Mucosa of gallbladder (tissue), 1 donor: Measurements from ENCODE around the gene KCNQ5. TPM values are rescaled to one million over a fixed set of nuclear protein-coding genes. Genes with fewer than 3 reads are reported as not detected.

ENCODE experiments used
- DNase-seq: peaks from one replicate; pipeline ENCODE4 v3.0.0-alpha.2; 2020; ENCODE audit warnings: low spot score
- total RNA-seq: library from RNA; stranded (reverse); gene quantifications from one replicate; pipeline ENCODE4 v1.2.1, GENCODE V29; 2021
- donor health status: DM: no; HTN: no; CAD: no.

The KCNQ5 gene
- total RNA-seq, 1 donor from 2014 or later = 2.3 TPM

- no peak for DNase-seq
Measured at GRCh38 chr6:72905705-72906478, 284.0 kb downstream of the KCNQ5 start.

GRCh38 chr6:72911463-72912155 lies 289.7 kb downstream of the KCNQ5 start:
- DNase-seq = no peak

- DNase-seq = no peak
Measured at GRCh38 chr6:72913797-72914196, 291.9 kb downstream of the KCNQ5 start.

- DNase-seq = no peak
Measured at GRCh38 chr6:72916298-72916697, 294.4 kb downstream of the KCNQ5 start.

GRCh38 chr6:72916906-72917305 lies 295.0 kb downstream of the KCNQ5 start:
- no peak for DNase-seq

- no peak for DNase-seq
Measured at GRCh38 chr6:72922401-72922800, 300.5 kb downstream of the KCNQ5 start.

GRCh38 chr6:72925136-72925535 lies 303.3 kb downstream of the KCNQ5 start:
- DNase-seq = no peak

GRCh38 chr6:72930556-72931132 lies 308.8 kb downstream of the KCNQ5 start:
- no peak for DNase-seq

GRCh38 chr6:72931325-72931887 lies 309.5 kb downstream of the KCNQ5 start:
- DNase-seq = no peak

GRCh38 chr6:72933233-72933632 lies 311.4 kb downstream of the KCNQ5 start:
- no peak for DNase-seq

- no peak for DNase-seq
Measured at GRCh38 chr6:72936766-72937559, 315.1 kb downstream of the KCNQ5 start.

- DNase-seq = no peak
Measured at GRCh38 chr6:72938104-72938503, 316.2 kb downstream of the KCNQ5 start.

- no peak for DNase-seq
Measured at GRCh38 chr6:72939004-72939403, 317.1 kb downstream of the KCNQ5 start.

GRCh38 chr6:72940265-72940664 lies 318.4 kb downstream of the KCNQ5 start:
- no peak for DNase-seq

- DNase-seq = no peak
Measured at GRCh38 chr6:72941263-72941662, 319.4 kb downstream of the KCNQ5 start.

- DNase-seq = no peak
Measured at GRCh38 chr6:72941751-72942150, 319.9 kb downstream of the KCNQ5 start.

- DNase-seq = no peak
Measured at GRCh38 chr6:72943699-72944098, 321.8 kb downstream of the KCNQ5 start.

GRCh38 chr6:72944660-72945059 lies 322.8 kb downstream of the KCNQ5 start:
- DNase-seq = no peak

- DNase-seq = no peak
Measured at GRCh38 chr6:72946774-72947173, 324.9 kb downstream of the KCNQ5 start.

GRCh38 chr6:72947534-72947933 lies 325.7 kb downstream of the KCNQ5 start:
- no peak for DNase-seq

- no peak for DNase-seq
Measured at GRCh38 chr6:72948153-72948552, 326.3 kb downstream of the KCNQ5 start.
